ENCODE measurements around the gene ACAA2. TPM values are rescaled to one million over a fixed set of nuclear protein-coding genes. Genes with fewer than 3 reads are reported as not detected.

Gene ACAA2
- total and polyA plus RNA-seq, 9 donors = 28.6 to 96.2 (median 44.1) TPM

DNA sequence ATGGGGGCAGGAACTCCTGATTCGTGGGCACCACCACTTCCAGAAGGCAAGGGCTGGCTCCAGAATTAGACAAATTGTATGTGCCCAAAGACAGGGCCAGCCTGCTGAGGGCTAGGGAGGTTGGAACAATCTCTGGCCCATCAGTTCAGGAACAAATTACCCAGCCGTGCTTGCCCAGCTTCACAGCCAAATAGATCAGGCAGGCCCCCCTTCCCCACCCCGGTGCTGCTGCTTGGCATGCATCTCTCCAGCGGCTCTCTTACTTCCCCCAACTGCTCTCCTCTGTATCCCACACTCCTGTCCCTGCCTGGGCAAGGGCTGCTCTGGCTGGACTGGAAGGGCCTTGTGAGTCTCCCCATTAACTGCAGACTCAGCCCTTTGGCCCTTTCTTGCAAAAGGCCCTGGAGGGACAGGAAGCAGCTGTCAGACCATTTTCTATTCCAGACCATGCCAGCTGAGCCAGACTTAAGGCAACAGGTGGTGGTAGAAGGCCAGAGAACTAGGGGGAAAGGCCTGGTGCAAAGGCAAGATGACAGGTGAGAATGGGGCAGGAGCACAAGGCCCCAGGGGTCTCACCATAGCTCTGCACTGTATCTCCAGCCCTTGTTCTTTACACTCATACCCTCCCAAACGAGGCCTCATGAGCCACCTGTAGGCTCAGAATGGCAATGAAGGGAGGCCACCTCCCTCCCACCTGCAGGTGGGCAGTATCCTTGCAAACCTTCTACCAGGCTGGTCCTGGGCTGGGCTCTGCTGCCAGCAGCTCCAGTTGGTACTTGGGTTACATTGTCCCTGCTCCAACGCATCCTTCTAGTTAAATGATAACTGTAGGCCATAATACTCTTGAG lies 30.7 kb upstream of the ACAA2 start:
- 66 to 90% (median 68%) methylated on average over 6 of the region's 6 CpGs for WGBS, 3 donors
- H3K4me3 ChIP-seq = no peak overlapping the region
- no peaks in the 10 kb centered on the region for H3K36me3 ChIP-seq
- no peaks in the 10 kb centered on the region for H3K9me3 ChIP-seq
- intact Hi-C loops (cut with DNase I) = no loop called here
- TF ChIP-seq POLR2A (IDR thresholded peaks at IDR 0.05) = no peak
- no peak for TF ChIP-seq EP300 (IDR thresholded peaks at IDR 0.05)
- TF ChIP-seq, protein P1, sequence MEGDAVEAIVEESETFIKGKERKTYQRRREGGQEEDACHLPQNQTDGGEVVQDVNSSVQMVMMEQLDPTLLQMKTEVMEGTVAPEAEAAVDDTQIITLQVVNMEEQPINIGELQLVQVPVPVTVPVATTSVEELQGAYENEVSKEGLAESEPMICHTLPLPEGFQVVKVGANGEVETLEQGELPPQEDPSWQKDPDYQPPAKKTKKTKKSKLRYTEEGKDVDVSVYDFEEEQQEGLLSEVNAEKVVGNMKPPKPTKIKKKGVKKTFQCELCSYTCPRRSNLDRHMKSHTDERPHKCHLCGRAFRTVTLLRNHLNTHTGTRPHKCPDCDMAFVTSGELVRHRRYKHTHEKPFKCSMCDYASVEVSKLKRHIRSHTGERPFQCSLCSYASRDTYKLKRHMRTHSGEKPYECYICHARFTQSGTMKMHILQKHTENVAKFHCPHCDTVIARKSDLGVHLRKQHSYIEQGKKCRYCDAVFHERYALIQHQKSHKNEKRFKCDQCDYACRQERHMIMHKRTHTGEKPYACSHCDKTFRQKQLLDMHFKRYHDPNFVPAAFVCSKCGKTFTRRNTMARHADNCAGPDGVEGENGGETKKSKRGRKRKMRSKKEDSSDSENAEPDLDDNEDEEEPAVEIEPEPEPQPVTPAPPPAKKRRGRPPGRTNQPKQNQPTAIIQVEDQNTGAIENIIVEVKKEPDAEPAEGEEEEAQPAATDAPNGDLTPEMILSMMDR (IDR thresholded peaks at IDR 0.05) = no peak
- H3K27me3 ChIP-seq = no peaks in the 10 kb centered on the region
- DNase-seq = no peak
- no peaks in the 10 kb centered on the region for H3K4me1 ChIP-seq (ENCODE audit: insufficient read depth)
- no peak overlapping the region for H3K27ac ChIP-seq

DNA sequence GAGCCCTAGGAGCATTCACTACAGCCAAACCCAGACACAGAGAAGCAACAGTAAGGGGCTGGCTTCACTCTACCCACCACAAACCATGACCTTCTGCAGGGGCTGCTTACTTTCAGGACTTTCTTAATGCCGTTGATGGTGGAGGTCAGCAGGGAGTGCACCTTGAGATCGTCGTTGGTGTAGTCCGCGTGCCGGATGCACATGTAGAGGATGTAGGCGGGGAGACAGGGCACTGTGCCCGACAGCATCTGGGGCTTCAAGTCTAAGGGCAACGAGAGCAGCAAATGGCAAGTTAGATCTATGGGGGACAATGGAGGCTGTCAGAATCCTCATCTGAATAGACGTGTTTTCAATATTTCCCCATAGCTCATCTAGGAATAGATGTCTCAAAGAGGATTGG lies 29.8 kb upstream of the ACAA2 start:
- intact Hi-C loops (cut with DNase I) = no loop called here
- H3K4me1 ChIP-seq (ENCODE audit: insufficient read depth) = no peaks in the 10 kb centered on the region
- TF ChIP-seq POLR2A (IDR thresholded peaks at IDR 0.05) (no peak), EP300 (IDR thresholded peaks at IDR 0.05) (no peak)
- TF ChIP-seq, protein P1 (IDR thresholded peaks at IDR 0.05) = no peak
- H3K4me3 ChIP-seq = no peak overlapping the region
- no peak for DNase-seq
- H3K36me3 ChIP-seq = no peaks in the 10 kb centered on the region
- H3K27ac ChIP-seq = no peak overlapping the region
- WGBS, 3 donors = 75 to 81% (median 76%) methylated on average over 10 of the region's 10 CpGs
- H3K9me3 ChIP-seq = no peaks in the 10 kb centered on the region
- H3K27me3 ChIP-seq = no peaks in the 10 kb centered on the region

DNA sequence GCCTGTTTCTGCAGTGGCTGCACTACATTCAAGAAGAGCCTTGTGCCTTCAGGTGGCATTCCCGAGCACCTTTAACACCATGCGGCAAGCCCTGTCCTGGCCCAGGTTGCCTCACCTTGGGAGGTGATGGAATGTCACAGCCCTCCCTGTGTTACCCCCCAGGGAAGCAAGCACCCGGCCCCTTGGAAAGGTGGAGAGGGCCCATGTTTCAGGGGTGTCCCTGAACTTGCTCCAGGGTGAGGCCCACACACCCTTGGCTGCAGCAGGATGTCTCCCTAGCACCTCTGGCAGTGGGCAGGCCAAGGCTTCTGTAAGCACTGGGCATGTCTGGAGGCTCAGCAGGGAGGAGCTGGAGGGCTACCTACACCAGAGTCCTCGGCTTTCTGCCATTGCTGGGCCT lies 29.3 kb upstream of the ACAA2 start:
- Histone ChIP-seq H3K27me3 (no peaks in the 10 kb centered on the region), H3K36me3 (no peaks in the 10 kb centered on the region), H3K4me1 (ENCODE audit: insufficient read depth) (no peaks in the 10 kb centered on the region), H3K4me3 (no peak overlapping the region), H3K27ac (no peak overlapping the region), H3K9me3 (no peaks in the 10 kb centered on the region)
- intact Hi-C loops (cut with DNase I) = no loop called here
- TF ChIP-seq EP300 (IDR thresholded peaks at IDR 0.05) = no peak
- TF ChIP-seq POLR2A (IDR thresholded peaks at IDR 0.05) = no peak
- TF ChIP-seq, protein P1 (IDR thresholded peaks at IDR 0.05) = no peak
- DNase-seq = no peak
- WGBS, 3 donors = 78 to 94% (median 80%) methylated on average over 2 to 4 of the region's 4 CpGs

DNA sequence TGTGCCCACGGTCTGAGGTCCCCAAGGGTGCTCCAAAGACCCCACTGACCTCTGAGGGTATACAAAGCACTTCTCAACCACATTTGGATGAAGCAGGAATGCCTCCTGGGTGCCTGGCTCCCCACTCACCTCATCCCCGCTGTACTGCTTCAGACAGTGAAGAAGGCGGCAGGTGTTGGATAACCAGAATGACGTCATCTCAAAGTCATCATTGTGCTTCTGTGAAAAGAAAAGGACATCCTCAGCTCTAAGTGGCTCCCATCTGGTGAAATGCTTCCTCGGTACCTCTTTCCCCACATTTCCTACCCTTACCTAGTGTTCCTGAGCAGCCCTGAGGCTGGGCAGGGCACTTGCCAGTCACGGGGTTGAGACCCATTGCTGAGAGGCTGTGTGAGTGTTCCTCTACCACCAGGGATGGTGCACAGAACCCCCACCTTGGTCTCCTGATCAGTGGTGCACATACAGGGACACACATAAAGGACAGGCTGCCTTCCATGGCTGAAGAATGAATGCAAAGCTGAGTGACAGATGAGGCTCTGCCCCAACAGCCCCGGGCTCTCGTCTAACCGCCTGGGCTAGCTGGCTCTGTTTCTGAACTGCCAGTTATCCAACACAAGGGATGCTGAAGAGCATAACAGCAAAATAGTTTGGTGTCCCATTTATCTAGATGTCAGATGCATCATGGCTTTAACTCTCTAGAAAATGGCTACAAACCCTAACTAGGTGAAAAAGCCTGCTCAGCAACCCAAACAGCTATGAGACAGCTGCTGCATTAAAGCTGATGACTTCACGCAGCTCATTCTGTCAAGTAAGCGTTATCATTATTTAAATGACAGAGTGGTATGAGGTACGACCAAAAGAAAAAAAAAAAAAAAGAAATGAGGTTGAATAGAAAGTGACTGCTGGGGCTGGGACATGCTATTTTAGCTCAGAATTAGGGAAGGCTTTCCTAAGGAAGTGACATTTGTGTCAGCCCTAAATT lies 28.2 kb upstream of the ACAA2 start:
- DNase-seq = no peak
- WGBS, 3 donors = 79 to 81% (median 80%) methylated on average over 12 of the region's 12 CpGs
- TF ChIP-seq, protein P1 (IDR thresholded peaks at IDR 0.05) = no peak
- no peak for TF ChIP-seq EP300 (IDR thresholded peaks at IDR 0.05)
- TF ChIP-seq POLR2A (IDR thresholded peaks at IDR 0.05) = no peak
- H3K27me3 ChIP-seq = no peaks in the 10 kb centered on the region
- no peaks in the 10 kb centered on the region for H3K36me3 ChIP-seq
- no peak overlapping the region for H3K4me3 ChIP-seq
- no peaks in the 10 kb centered on the region for H3K9me3 ChIP-seq
- H3K27ac ChIP-seq = no peak overlapping the region
- H3K4me1 ChIP-seq (ENCODE audit: insufficient read depth) = no peaks in the 10 kb centered on the region
- intact Hi-C loops (cut with DNase I) = no loop called here
